Endodermal cell (in vitro differentiated cells): ENCODE results near the gene GALNT12. TPM values are rescaled to one million over a fixed set of nuclear protein-coding genes. Genes with fewer than 3 reads are reported as not detected.

ENCODE experiments used
- DNase-seq: peaks from one replicate; pipeline ENCODE4 v3.0.0-alpha.2; 2017
- H3K27ac ChIP-seq: 2 replicates; pipeline ENCODE4 v1.5.1; 2013; ENCODE audit warnings: mild to moderate bottlenecking, low read depth, low read length, moderate library complexity
- H3K27me3 ChIP-seq: 2 replicates; pipeline ENCODE4 v1.6.1; 2013; ENCODE audit warnings: mild to moderate bottlenecking, low read length, moderate library complexity; ENCODE audit not compliant: insufficient read depth, control insufficient read depth, poor library complexity, severe bottlenecking
- H3K36me3 ChIP-seq: 2 replicates; pipeline ENCODE4 v1.7.0; 2013; ENCODE audit warnings: mild to moderate bottlenecking, low read length, moderate library complexity; ENCODE audit not compliant: control insufficient read depth, insufficient read depth
- H3K4me1 ChIP-seq: one replicate; pipeline ENCODE4 v1.7.0; 2013; ENCODE audit warnings: low read length; ENCODE audit not compliant: control insufficient read depth, insufficient read depth
- H3K4me3 ChIP-seq: 2 replicates; pipeline ENCODE4 v1.5.1; 2013; ENCODE audit warnings: mild to moderate bottlenecking, low read length, moderate library complexity
- H3K9ac ChIP-seq: 2 replicates; pipeline ENCODE4 v1.6.1; 2013; ENCODE audit warnings: mild to moderate bottlenecking, low read length, moderate library complexity; ENCODE audit not compliant: poor library complexity, severe bottlenecking; ENCODE audit errors: extremely low read depth
- H3K9me3 ChIP-seq: 2 replicates; pipeline ENCODE4 v1.6.1; 2013; ENCODE audit warnings: mild to moderate bottlenecking, low read length, moderate library complexity; ENCODE audit not compliant: control insufficient read depth
- H3K27ac Mint-ChIP-seq: 2 replicates; pipeline ENCODE4 v1.8.0; 2020; ENCODE audit warnings: mixed read lengths
- H3K27me3 Mint-ChIP-seq: 2 replicates; pipeline ENCODE4 v1.8.0; 2021; ENCODE audit warnings: mild to moderate bottlenecking, mixed read lengths; ENCODE audit not compliant: insufficient read depth
- H3K36me3 Mint-ChIP-seq: 2 replicates; pipeline ENCODE4 v1.8.0; 2020; ENCODE audit warnings: low read depth, mixed read lengths
- H3K4me1 Mint-ChIP-seq: 2 replicates; pipeline ENCODE4 v1.8.0; 2020; ENCODE audit warnings: mixed read lengths
- H3K4me3 Mint-ChIP-seq: 2 replicates; pipeline ENCODE4 v1.8.0; 2020; ENCODE audit warnings: mild to moderate bottlenecking, moderate library complexity, mixed read lengths
- H3K9me3 Mint-ChIP-seq: 2 replicates; pipeline ENCODE4 v1.8.0; 2020; ENCODE audit warnings: mild to moderate bottlenecking, mixed read lengths
- WGBS, 2 experiments: methylation state at CpG; one replicate each; pipeline versions ENCODE4 v1.1.5 to v1.1.7; 2013; ENCODE audit warnings: missing lambda C conversion rate in 2 of 2, mixed read lengths in 1 of 2; ENCODE audit not compliant: insufficient coverage in 1 of 2, insufficient read length in 1 of 2; 5-methylcytosine and 5-hydroxymethylcytosine counted together
- total RNA-seq, 2 donors: library from RNA; stranded (reverse); fragmentation: NEBNext Ultra II Directional in 1 of 2; extraction: Animal tissue kit (Norgen Biotek cat#: 25700) in 1 of 2; gene quantifications; 2 replicates in 1 of 2; 3 replicates in 1 of 2; pipeline ENCODE4 v1.2.1, GENCODE V29; 2021
- TF ChIP-seq, protein P1 (sequence below): fragments of 200-600 bp; sonication (generic); conservative IDR thresholded peaks from 2 replicates; pipeline ENCODE4 v1.5.0; 2021; ENCODE audit warnings: antibody characterized with exemption, mild to moderate bottlenecking

The GALNT12 gene
- total RNA-seq, 2 donors from 2014 or later: 24.0 to 56.3 TPM

DNA sequence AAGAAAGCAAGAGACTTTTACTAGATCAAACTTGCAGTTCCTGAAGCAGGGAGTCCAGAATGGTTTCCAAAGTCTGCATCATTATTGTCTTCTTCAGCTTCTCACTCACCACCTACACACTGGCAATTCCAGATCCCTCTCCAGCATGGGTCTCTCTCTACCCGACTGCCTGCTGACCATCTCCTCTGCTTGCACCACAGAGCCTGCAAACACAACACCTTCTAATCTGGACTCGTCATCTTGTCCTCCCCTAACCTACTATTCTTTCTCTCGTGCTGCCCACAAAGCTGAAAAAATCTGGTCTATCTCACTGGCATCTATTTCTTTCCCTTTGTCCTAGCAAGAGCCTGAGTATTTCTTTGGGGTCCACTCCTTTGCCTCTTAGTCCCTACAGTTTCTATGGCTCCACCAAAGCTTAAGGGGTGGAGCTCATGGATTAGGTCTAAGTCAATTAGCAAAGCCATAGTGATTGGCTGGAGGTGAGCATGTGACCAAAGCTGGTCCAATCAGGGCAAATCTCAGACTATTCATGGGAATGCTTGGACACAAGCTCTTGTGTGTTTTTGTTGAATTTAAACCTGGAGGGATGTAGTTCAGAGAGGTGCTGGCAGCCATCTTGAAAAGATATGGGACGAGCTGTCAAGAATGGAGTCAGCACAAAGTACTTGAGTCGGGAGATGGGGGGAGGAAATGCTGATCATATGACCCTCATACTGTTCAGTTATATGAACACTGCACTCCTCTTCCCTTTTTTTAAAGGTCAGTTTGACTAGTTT lies 63.5 kb downstream of the GALNT12 start:
- no peak overlapping the region for H3K27ac Mint-ChIP-seq
- H3K4me1 Mint-ChIP-seq: no peaks in the 10 kb centered on the region
- Histone ChIP-seq H3K9ac (no peak overlapping the region), H3K27me3 (no peaks in the 10 kb centered on the region), H3K4me3 (no peak overlapping the region), H3K27ac (no peak overlapping the region), H3K36me3 (no peaks in the 10 kb centered on the region), H3K9me3 (no peaks in the 10 kb centered on the region), H3K4me1 (no peaks in the 10 kb centered on the region)
- DNase-seq: peak; percentile 25
- H3K4me3 Mint-ChIP-seq: no peak overlapping the region
- no peaks in the 10 kb centered on the region for H3K36me3 Mint-ChIP-seq
- TF ChIP-seq, protein P1, sequence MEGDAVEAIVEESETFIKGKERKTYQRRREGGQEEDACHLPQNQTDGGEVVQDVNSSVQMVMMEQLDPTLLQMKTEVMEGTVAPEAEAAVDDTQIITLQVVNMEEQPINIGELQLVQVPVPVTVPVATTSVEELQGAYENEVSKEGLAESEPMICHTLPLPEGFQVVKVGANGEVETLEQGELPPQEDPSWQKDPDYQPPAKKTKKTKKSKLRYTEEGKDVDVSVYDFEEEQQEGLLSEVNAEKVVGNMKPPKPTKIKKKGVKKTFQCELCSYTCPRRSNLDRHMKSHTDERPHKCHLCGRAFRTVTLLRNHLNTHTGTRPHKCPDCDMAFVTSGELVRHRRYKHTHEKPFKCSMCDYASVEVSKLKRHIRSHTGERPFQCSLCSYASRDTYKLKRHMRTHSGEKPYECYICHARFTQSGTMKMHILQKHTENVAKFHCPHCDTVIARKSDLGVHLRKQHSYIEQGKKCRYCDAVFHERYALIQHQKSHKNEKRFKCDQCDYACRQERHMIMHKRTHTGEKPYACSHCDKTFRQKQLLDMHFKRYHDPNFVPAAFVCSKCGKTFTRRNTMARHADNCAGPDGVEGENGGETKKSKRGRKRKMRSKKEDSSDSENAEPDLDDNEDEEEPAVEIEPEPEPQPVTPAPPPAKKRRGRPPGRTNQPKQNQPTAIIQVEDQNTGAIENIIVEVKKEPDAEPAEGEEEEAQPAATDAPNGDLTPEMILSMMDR: no peak
- peaks cover 10% of the 10 kb centered on the region for H3K27me3 Mint-ChIP-seq
- WGBS, 2 experiments: 79 to 86% methylated on average over 5 of the region's 5 CpGs
- no peaks in the 10 kb centered on the region for H3K9me3 Mint-ChIP-seq

DNA sequence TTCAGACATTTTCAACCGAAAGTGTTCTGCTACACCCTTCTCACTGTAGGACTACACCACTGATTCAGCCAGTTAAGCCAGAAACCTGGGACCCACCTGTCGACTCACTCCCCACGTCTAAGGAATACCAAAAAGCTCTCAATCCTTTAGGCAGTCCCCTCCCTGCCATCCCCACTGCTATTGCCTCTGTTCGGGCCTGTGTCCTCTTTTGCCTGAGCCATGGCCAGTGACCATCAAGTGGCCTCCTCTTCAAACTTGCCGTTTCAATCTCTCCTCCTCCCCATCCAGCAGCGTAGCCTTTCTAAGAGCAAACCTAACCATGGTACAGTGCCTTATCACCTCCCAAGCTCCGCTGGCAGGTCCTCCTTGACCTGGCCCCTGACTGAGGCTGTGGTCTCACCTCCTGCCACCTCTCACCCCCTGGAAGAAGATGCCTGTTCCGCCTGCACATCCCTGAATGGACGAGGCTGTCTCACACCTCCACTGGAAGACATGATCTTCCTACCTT lies 64.1 kb downstream of the GALNT12 start:
- no peaks in the 10 kb centered on the region for H3K4me1 Mint-ChIP-seq
- no peak overlapping the region for H3K9ac ChIP-seq
- TF ChIP-seq, protein P1: no peak
- H3K36me3 ChIP-seq: no peaks in the 10 kb centered on the region
- DNase-seq: no peak
- peaks cover 10% of the 10 kb centered on the region for H3K27me3 Mint-ChIP-seq
- H3K27me3 ChIP-seq: no peaks in the 10 kb centered on the region
- H3K4me3 ChIP-seq: no peak overlapping the region
- H3K4me3 Mint-ChIP-seq: no peak overlapping the region
- H3K4me1 ChIP-seq: no peaks in the 10 kb centered on the region
- 79 to 80% methylated on average over 6 to 9 of the region's 9 CpGs for WGBS, 2 experiments
- H3K9me3 ChIP-seq: no peaks in the 10 kb centered on the region
- no peak overlapping the region for H3K27ac ChIP-seq
- H3K9me3 Mint-ChIP-seq: no peaks in the 10 kb centered on the region
- H3K27ac Mint-ChIP-seq: no peak overlapping the region
- no peaks in the 10 kb centered on the region for H3K36me3 Mint-ChIP-seq

DNA sequence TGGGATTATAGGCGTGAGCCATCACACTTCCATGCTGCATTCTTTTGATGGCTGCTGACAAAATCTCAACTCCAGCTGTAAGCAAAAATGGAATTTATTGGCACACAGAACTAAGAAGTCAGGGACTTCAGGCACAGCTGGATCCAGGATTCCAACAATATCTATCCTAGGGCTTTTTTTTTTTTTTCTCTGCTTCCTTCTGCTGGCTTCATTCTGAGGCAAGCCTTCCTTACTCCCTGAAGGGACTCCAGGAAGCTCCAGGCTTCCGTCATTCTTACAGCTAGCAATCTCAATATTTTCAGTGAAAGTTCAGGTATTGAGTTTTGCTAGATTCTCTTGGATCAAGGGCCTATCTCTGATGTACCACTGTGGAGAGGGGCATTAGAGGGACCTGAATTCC lies 66.1 kb downstream of the GALNT12 start:
- TF ChIP-seq, protein P1: no peak
- Histone ChIP-seq H3K27me3 (no peaks in the 10 kb centered on the region), H3K4me3 (no peak overlapping the region), H3K36me3 (no peaks in the 10 kb centered on the region), H3K27ac (no peak overlapping the region), H3K9ac (no peak overlapping the region), H3K4me1 (no peaks in the 10 kb centered on the region), H3K9me3 (no peaks in the 10 kb centered on the region)
- H3K27ac Mint-ChIP-seq: no peak overlapping the region
- peaks cover 15% of the 10 kb centered on the region for H3K27me3 Mint-ChIP-seq
- H3K4me3 Mint-ChIP-seq: no peak overlapping the region
- no peak for DNase-seq
- 91 to 100% methylated on average over 1 to 2 of the region's 2 CpGs for WGBS, 2 experiments
- H3K36me3 Mint-ChIP-seq: no peaks in the 10 kb centered on the region
- no peaks in the 10 kb centered on the region for H3K4me1 Mint-ChIP-seq
- no peaks in the 10 kb centered on the region for H3K9me3 Mint-ChIP-seq
